Measurements from ENCODE around the gene GPR137B.
"Not testable (repeated sequence)": the region's sequence is repeated elsewhere in the genome, so short reads cannot be mapped to it uniquely, and the experiment has no call there.

The GPR137B gene

GRCh38 chr1:236181059-236181458 is 38.7 kb downstream of the GPR137B start:
- DNase-seq (ENCODE audit: insufficient read length): no peak
- FAIRE-seq: no peak
- no peak for TF ChIP-seq TAF1 (IDR thresholded peaks at IDR 0.05; ENCODE audit: borderline replicate concordance, low read depth, low read length)
- TF ChIP-seq POLR2AphosphoS5 (IDR thresholded peaks at IDR 0.05; ENCODE audit: low read depth, low read length): no peak
- TF ChIP-seq POLR2A (IDR thresholded peaks at IDR 0.05; ENCODE audit: low read depth, low read length): no peak

GRCh38 chr1:236185687-236186086 is 43.3 kb downstream of the GPR137B start:
- TF ChIP-seq POLR2A (IDR thresholded peaks at IDR 0.05; ENCODE audit: low read depth, low read length) (no peak), POLR2AphosphoS5 (IDR thresholded peaks at IDR 0.05; ENCODE audit: low read depth, low read length) (no peak), TAF1 (IDR thresholded peaks at IDR 0.05; ENCODE audit: borderline replicate concordance, low read depth, low read length) (no peak)
- FAIRE-seq (no peak), DNase-seq (ENCODE audit: insufficient read length) (no peak)

GRCh38 chr1:236186471-236186870 is 44.1 kb downstream of the GPR137B start:
- FAIRE-seq; DNase-seq (ENCODE audit: insufficient read length): not testable (repeated sequence)

- FAIRE-seq; DNase-seq (ENCODE audit: insufficient read length): not testable (repeated sequence)
Observed at GRCh38 chr1:236188084-236188483, 45.7 kb downstream of the GPR137B start.

- FAIRE-seq (no peak), DNase-seq (ENCODE audit: insufficient read length) (no peak)
- TF ChIP-seq POLR2AphosphoS5 (IDR thresholded peaks at IDR 0.05; ENCODE audit: low read depth, low read length): no peak
- no peak for TF ChIP-seq POLR2A (IDR thresholded peaks at IDR 0.05; ENCODE audit: low read depth, low read length)
- TF ChIP-seq TAF1 (IDR thresholded peaks at IDR 0.05; ENCODE audit: borderline replicate concordance, low read depth, low read length): no peak
Observed at GRCh38 chr1:236193184-236193583, 50.8 kb downstream of the GPR137B start.

- FAIRE-seq: peak; percentile 24
- DNase-seq (ENCODE audit: insufficient read length): no peak
- no peak for TF ChIP-seq TAF1 (IDR thresholded peaks at IDR 0.05; ENCODE audit: borderline replicate concordance, low read depth, low read length)
- no peak for TF ChIP-seq POLR2A (IDR thresholded peaks at IDR 0.05; ENCODE audit: low read depth, low read length)
- no peak for TF ChIP-seq POLR2AphosphoS5 (IDR thresholded peaks at IDR 0.05; ENCODE audit: low read depth, low read length)
Observed at GRCh38 chr1:236200925-236201324, 58.6 kb downstream of the GPR137B start.

GRCh38 chr1:236201786-236202185 is 59.4 kb downstream of the GPR137B start:
- no peak for TF ChIP-seq TAF1 (IDR thresholded peaks at IDR 0.05; ENCODE audit: borderline replicate concordance, low read depth, low read length)
- TF ChIP-seq POLR2A (IDR thresholded peaks at IDR 0.05; ENCODE audit: low read depth, low read length): 0 out of 2 replicates have a peak, but pooled peaks have one; percentile 16
- DNase-seq (ENCODE audit: insufficient read length) (no peak), FAIRE-seq (no peak)

- no peak for TF ChIP-seq POLR2AphosphoS5 (IDR thresholded peaks at IDR 0.05; ENCODE audit: low read depth, low read length)
- no peak for TF ChIP-seq POLR2A (IDR thresholded peaks at IDR 0.05; ENCODE audit: low read depth, low read length)
- TF ChIP-seq TAF1 (IDR thresholded peaks at IDR 0.05; ENCODE audit: borderline replicate concordance, low read depth, low read length): no peak
- FAIRE-seq (no peak), DNase-seq (ENCODE audit: insufficient read length) (no peak)
Observed at GRCh38 chr1:236204039-236204438, 61.7 kb downstream of the GPR137B start.

GRCh38 chr1:236204656-236205055 is 62.3 kb downstream of the GPR137B start:
- TF ChIP-seq TAF1 (IDR thresholded peaks at IDR 0.05; ENCODE audit: borderline replicate concordance, low read depth, low read length) (no peak), POLR2A (IDR thresholded peaks at IDR 0.05; ENCODE audit: low read depth, low read length) (no peak), POLR2AphosphoS5 (IDR thresholded peaks at IDR 0.05; ENCODE audit: low read depth, low read length) (no peak)
- DNase-seq (ENCODE audit: insufficient read length) (no peak), FAIRE-seq (no peak)

- FAIRE-seq (no peak), DNase-seq (ENCODE audit: insufficient read length) (no peak)
- TF ChIP-seq POLR2A (IDR thresholded peaks at IDR 0.05; ENCODE audit: low read depth, low read length) (no peak), TAF1 (IDR thresholded peaks at IDR 0.05; ENCODE audit: borderline replicate concordance, low read depth, low read length) (no peak), POLR2AphosphoS5 (IDR thresholded peaks at IDR 0.05; ENCODE audit: low read depth, low read length) (0 out of 2 replicates have a peak, but pooled peaks have one; percentile 39)
Observed at GRCh38 chr1:236206548-236206947, 64.2 kb downstream of the GPR137B start.

GRCh38 chr1:236207121-236207520 is 64.8 kb downstream of the GPR137B start:
- DNase-seq (ENCODE audit: insufficient read length) (no peak), FAIRE-seq (no peak)
- no peak for TF ChIP-seq POLR2A (IDR thresholded peaks at IDR 0.05; ENCODE audit: low read depth, low read length)
- no peak for TF ChIP-seq POLR2AphosphoS5 (IDR thresholded peaks at IDR 0.05; ENCODE audit: low read depth, low read length)
- TF ChIP-seq TAF1 (IDR thresholded peaks at IDR 0.05; ENCODE audit: borderline replicate concordance, low read depth, low read length): no peak

GRCh38 chr1:236207569-236207968 is 65.2 kb downstream of the GPR137B start:
- TF ChIP-seq POLR2A (IDR thresholded peaks at IDR 0.05; ENCODE audit: low read depth, low read length) (no peak), TAF1 (IDR thresholded peaks at IDR 0.05; ENCODE audit: borderline replicate concordance, low read depth, low read length) (no peak), POLR2AphosphoS5 (IDR thresholded peaks at IDR 0.05; ENCODE audit: low read depth, low read length) (no peak; the same call in 1 of the 2 replicates)
- DNase-seq (ENCODE audit: insufficient read length): no peak
- no peak for FAIRE-seq

- FAIRE-seq: no peak
- DNase-seq (ENCODE audit: insufficient read length): no peak
Observed at GRCh38 chr1:236209185-236209584, 66.8 kb downstream of the GPR137B start.

More at GRCh38 chr1:236209185-236209584, 66.8 kb downstream of the GPR137B start:
- TF ChIP-seq TAF1 (IDR thresholded peaks at IDR 0.05; ENCODE audit: borderline replicate concordance, low read depth, low read length) (no peak), POLR2AphosphoS5 (IDR thresholded peaks at IDR 0.05; ENCODE audit: low read depth, low read length) (no peak), POLR2A (IDR thresholded peaks at IDR 0.05; ENCODE audit: low read depth, low read length) (no peak)
